WI38 (cell line): Measurements from ENCODE around the gene IDUA.

ENCODE experiments used
- H3K4me3 ChIP-seq: 2 replicates; pipeline ENCODE4 v1.5.1; 2011; ENCODE audit warnings: low read depth, mild to moderate bottlenecking, control low read depth, low read length
- TF ChIP-seq, protein P1 (sequence below): IDR thresholded peaks from 2 replicates; pipeline ENCODE4 v1.5.1; 2012; ENCODE audit warnings: low read depth, mild to moderate bottlenecking, control low read depth, low read length

IDUA gene

DNA sequence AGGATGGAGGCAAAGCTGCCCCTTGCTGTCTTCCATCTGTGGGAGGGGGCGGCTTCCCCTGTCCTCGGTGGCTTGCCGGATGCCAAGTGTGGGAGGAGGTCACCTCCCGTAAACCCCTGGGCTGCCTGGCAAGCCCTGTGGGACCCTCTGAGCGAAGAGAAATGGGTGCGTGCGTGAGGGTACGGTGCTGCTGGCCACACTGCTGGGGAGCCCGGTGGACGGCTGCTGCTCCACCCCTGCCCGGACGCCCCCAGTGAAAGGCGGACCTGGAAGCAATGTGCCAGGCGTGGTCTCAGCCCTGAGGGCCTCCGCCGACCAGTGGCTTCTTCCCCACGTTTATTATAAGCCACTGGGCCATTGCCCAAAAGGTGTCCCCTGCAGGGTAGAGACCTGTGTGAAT lies 4.6 kb upstream of the IDUA start:
- no peak overlapping the region for H3K4me3 ChIP-seq
- TF ChIP-seq, protein P1, sequence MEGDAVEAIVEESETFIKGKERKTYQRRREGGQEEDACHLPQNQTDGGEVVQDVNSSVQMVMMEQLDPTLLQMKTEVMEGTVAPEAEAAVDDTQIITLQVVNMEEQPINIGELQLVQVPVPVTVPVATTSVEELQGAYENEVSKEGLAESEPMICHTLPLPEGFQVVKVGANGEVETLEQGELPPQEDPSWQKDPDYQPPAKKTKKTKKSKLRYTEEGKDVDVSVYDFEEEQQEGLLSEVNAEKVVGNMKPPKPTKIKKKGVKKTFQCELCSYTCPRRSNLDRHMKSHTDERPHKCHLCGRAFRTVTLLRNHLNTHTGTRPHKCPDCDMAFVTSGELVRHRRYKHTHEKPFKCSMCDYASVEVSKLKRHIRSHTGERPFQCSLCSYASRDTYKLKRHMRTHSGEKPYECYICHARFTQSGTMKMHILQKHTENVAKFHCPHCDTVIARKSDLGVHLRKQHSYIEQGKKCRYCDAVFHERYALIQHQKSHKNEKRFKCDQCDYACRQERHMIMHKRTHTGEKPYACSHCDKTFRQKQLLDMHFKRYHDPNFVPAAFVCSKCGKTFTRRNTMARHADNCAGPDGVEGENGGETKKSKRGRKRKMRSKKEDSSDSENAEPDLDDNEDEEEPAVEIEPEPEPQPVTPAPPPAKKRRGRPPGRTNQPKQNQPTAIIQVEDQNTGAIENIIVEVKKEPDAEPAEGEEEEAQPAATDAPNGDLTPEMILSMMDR: no peak

DNA sequence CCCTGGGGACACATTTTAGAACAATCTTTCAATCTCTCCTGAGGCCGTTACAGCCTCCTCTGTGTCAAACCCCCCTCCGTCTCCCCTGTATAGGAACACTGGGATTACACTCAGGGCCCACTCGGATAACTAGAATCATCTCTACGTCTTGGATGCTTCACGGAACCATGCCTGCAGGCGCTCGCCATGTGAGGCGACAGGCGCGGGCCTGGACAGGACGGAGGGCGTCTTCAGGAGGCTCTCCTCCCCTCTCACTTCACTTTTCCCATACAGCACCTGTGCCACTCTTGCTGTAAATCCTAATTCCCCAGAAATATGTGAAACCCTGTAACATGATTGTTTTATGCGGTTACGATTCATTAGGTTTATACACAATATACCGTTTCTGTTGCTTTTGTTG lies 4.0 kb upstream of the IDUA start:
- TF ChIP-seq, protein P1: no peak
- H3K4me3 ChIP-seq: no peak overlapping the region

DNA sequence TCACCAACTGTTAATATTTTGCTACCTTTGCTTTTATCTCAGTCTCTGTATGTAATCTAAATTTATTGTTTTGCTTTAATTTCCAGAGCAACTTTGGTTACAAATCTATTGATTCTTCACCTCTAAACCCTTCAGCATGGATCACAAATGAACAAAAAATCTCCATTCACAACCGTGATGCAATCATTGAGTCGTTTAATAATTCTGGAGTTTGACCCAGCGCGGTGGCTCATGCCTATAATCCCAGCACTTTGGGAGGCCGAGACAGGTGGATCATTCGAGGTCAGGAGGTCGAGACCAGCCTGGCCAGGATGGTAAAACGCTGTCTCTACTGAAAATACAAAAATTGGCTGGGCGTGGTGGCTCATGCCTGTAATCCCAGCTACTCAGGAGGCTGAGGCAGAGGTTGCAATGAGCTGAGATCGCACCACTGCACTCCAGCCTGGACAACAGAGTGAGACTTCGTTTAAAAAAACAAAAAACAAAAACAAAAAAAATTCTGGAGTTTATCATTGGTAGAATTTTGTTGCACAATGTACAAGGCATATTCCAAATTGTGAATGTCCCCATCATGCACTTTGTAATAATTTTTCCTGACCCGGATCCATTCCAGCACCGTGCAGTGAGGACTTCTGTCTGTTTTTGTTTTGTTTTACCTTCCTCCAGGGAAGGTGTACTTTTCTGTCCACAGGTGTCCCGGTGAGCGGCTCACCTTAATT lies 2.3 kb upstream of the IDUA start:
- TF ChIP-seq, protein P1: no peak
- peak overlapping the region; percentile 44 for H3K4me3 ChIP-seq

DNA sequence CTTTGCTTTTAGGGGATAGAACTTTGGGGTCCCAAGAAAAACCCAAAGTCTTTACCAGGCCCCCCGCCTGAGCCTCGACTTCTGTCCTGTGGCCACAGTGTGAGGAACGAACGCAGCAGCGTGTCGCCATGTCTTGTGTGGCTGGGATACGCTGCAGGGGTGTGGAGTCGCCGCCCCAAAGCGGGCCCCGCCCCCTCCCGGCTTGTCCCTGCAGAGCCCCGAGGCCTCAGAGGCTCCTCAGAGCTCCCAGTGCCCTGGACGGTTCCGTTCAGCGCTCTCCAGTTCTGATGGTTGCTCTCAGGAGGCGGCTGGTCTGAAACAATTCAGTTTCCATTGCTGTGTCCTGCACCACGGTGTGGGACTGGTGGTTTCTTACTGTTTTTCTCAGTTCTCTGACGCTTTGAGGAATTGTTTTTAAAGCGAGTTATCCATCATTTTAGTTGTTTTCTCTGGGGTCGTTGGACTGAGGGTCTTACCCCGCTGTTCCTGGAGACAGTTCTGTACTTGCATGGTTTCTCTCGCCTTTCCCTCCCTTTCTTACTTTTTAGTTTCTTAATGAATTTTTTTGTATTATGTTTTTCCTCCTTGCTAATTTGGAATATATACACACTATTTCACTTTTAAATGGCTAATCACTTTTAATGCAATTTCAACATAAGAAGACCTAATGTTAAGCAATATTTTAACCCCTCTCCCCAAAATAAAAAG lies 1.6 kb upstream of the IDUA start:
- TF ChIP-seq, protein P1: no peak
- H3K4me3 ChIP-seq: peak overlapping the region; percentile 44

DNA sequence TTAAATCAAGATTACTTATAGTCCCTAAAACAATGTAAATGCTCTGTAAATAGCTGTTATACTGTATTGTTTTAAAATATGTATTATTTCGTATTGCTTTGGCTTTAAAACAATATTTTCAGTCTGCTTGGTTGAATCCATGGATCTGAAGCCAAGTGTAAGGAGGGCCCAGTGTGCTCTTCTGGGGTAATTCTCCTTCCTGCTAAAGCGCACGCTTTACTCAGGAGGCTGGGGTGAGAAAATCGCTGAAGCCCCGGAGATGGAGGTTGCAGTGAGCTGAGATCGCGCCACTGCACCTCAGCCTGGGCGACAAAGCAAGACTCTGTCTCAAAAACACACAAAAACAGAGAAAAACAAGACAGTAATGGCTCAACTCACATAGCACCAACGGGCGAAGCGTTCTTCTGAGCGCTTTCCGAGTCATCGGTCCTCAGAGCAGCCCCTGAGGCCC lies 391 bp upstream of the IDUA start:
- TF ChIP-seq, protein P1: no peak
- peak overlapping the region; percentile 70 for H3K4me3 ChIP-seq

DNA sequence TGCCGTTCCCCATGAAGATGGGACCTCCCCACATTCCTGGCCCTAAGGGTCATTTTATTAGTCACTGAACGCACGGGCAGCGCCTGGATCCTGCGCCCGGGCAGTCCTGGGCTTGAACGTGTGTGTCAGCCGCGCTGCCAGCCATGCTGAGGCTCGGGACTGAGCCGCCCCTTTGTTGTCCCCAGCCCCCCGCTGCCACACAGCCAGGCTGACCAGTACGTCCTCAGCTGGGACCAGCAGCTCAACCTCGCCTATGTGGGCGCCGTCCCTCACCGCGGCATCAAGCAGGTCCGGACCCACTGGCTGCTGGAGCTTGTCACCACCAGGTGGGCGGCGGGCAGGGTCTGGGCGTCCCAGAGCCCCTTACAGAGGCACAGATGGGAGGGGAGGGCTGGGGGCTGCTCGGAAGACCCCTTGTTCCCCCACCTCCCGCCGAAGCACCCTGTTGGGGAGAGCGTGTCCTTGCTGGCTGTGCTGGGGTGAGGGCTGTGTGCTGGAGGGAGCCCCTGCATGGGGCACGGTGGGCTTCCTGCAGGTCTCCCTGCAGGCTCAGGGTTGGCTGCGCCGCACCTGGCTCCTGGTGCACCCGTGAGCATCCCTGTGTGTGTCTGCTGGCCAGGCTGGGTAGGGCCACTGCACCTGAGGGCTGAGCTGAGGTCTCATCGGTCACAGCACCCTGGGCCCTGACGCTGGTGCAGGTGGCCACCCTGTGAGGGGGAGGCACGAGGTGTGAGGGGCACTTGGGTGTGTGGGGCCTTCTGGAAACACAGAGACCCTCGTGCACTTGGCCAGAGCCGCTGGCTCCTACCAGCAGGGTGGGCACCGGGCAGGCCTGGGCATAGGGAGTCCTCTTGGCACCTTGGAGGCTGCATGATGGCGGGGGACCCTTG lies 1.0 kb downstream of the IDUA start:
- TF ChIP-seq, protein P1: no peak
- peak overlapping the region; percentile 70 for H3K4me3 ChIP-seq
